A549 (cell line): ENCODE results near the gene ANKRD11. TPM values are rescaled to one million over a fixed set of nuclear protein-coding genes. Genes with fewer than 3 reads are reported as not detected.

ENCODE experiments used
- ATAC-seq, 2 experiments: fragments of 200-7000 bp in 1 of 2; fragments of >200 bp in 1 of 2; cut with Nextera tagmentation in 1 of 2; cut with Tn5 transposase in 1 of 2; 3 replicates each; pipeline versions ENCODE4 v1.8.0 to v1.9.1; 2018 to 2020; ENCODE audit warnings: mild to moderate bottlenecking in 1 of 2, moderate library complexity in 1 of 2
- CTCF ChIA-PET: fragments of 300-600 bp; sonication (Branson Sonifier 250); formaldehyde crosslinking; extraction: SDS; loops from one replicate; lab custom pipeline; 2021; ENCODE audit warnings: antibody characterized with exemption, inconsistent platforms; lab: Yijun Ruan, JAX
- POLR2A ChIA-PET: fragments of 350-600 bp; formaldehyde crosslinking; extraction: SDS; loops from one replicate; lab custom pipeline; 2021; ENCODE audit warnings: antibody characterized with exemption, inconsistent platforms; lab: Yijun Ruan, JAX
- DNase-seq, 2 experiments: peaks; one replicate each; pipeline versions ENCODE4 v3.0.0 to v3.0.0-alpha.2; 2011 to 2016; ENCODE audit warnings: low read depth in 1 of 2, low spot score in 1 of 2
- FAIRE-seq: peaks from 2 replicates; lab custom pipeline; 2011; peaks lifted over from hg19 to GRCh38; lab: Jason Lieb, UNC
- H3K27ac ChIP-seq, 2 experiments: fragments of >200 bp; sonication (Bioruptor Twin); formaldehyde crosslinking; 3 replicates each; pipeline ENCODE4 v1.5.1; 2016 to 2017
- H3K4me1 ChIP-seq: fragments of >200 bp; sonication (Bioruptor Twin); formaldehyde crosslinking; 3 replicates; pipeline ENCODE4 v1.6.1; 2016
- H3K4me2 ChIP-seq: fragments of >200 bp; sonication (Bioruptor Twin); formaldehyde crosslinking; 3 replicates; pipeline ENCODE4 v1.6.1; 2016
- H3K4me3 ChIP-seq: fragments of >200 bp; sonication (Bioruptor Twin); formaldehyde crosslinking; 3 replicates; pipeline ENCODE4 v1.5.1; 2016
- H3K9me3 ChIP-seq: fragments of >200 bp; sonication (Bioruptor Twin); formaldehyde crosslinking; 3 replicates; pipeline ENCODE4 v1.6.1; 2016
- BCL3 ChIP-seq: fragments of >200 bp; sonication (Bioruptor Twin); formaldehyde crosslinking; IDR thresholded peaks from 3 replicates; pipeline ENCODE4 v1.6.1; 2016
- BHLHE40 ChIP-seq: IDR thresholded peaks from 2 replicates; pipeline ENCODE4 v1.6.1; 2012; ENCODE audit warnings: low read depth, low read length, inconsistent platforms
- CEBPB ChIP-seq, 2 experiments: fragments of >200 bp in 1 of 2; sonication (Bioruptor Twin) in 1 of 2; formaldehyde crosslinking in 1 of 2; IDR thresholded peaks; 2 replicates each; pipeline ENCODE4 v1.6.1; 2012 to 2016
- CHD2 ChIP-seq: fragments of 150-350 bp; IDR thresholded peaks from 2 replicates; pipeline ENCODE4 v1.6.1; 2014; ENCODE audit warnings: low read length; ENCODE audit not compliant: partially characterized antibody
- CHD4 ChIP-seq: fragments of 200-600 bp; sonication (generic); IDR thresholded peaks from 2 replicates; pipeline ENCODE4 v1.6.1; 2016; ENCODE audit warnings: antibody characterized with exemption, mild to moderate bottlenecking, borderline replicate concordance
- E2F6 ChIP-seq: IDR thresholded peaks from 2 replicates; pipeline ENCODE4 v1.6.1; 2012; ENCODE audit warnings: low read depth, borderline replicate concordance
- EHMT2 ChIP-seq: fragments of 200-600 bp; sonication (generic); IDR thresholded peaks from 2 replicates; pipeline ENCODE4 v1.6.1; 2016; ENCODE audit warnings: antibody characterized with exemption, low read depth, mild to moderate bottlenecking, moderate library complexity
- FOSB ChIP-seq: fragments of 250-450 bp; sonication (Bioruptor Pico); IDR thresholded peaks from 2 replicates; pipeline ENCODE4 v1.5.0; 2020; ENCODE audit warnings: mild to moderate bottlenecking, moderate library complexity
- GATA3 ChIP-seq: IDR thresholded peaks from 2 replicates; pipeline ENCODE4 v1.6.1; 2012; ENCODE audit warnings: borderline replicate concordance
- HEYL ChIP-seq: fragments of 250-450 bp; sonication (Bioruptor Pico); IDR thresholded peaks from 2 replicates; pipeline ENCODE4 v1.8.0; 2021; ENCODE audit warnings: mild to moderate bottlenecking, moderate library complexity
- HOXA7 ChIP-seq: fragments of 250-450 bp; sonication (Bioruptor Pico); IDR thresholded peaks from 2 replicates; pipeline ENCODE4 v1.5.0; 2020; ENCODE audit warnings: mild to moderate bottlenecking, moderate library complexity
- HOXB13 ChIP-seq: fragments of 250-450 bp; sonication (Bioruptor Pico); IDR thresholded peaks from 2 replicates; pipeline ENCODE4 v1.5.0; 2020; ENCODE audit warnings: low read depth, mild to moderate bottlenecking, moderate library complexity
- JUN ChIP-seq, 2 experiments: fragments of >200 bp; sonication (Bioruptor Twin); formaldehyde crosslinking; IDR thresholded peaks; 2 replicates in 1 of 2; 3 replicates in 1 of 2; pipeline ENCODE4 v1.6.1; 2016 to 2017
- KDM1A ChIP-seq: fragments of 200-600 bp; sonication (generic); IDR thresholded peaks from 2 replicates; pipeline ENCODE4 v1.6.1; 2016; ENCODE audit warnings: low read depth, mild to moderate bottlenecking
- KDM5A ChIP-seq: fragments of 200-600 bp; sonication (generic); IDR thresholded peaks from 2 replicates; pipeline ENCODE4 v1.6.1; 2016; ENCODE audit warnings: antibody characterized with exemption, mild to moderate bottlenecking
- MAZ ChIP-seq: fragments of 150-350 bp; IDR thresholded peaks from 2 replicates; pipeline ENCODE4 v1.6.1; 2014; ENCODE audit warnings: antibody characterized with exemption, low read depth, low read length, borderline replicate concordance
- NFE2L2 ChIP-seq: fragments of 150-350 bp; conservative IDR thresholded peaks from 2 replicates; pipeline ENCODE4 v1.6.1; 2014; ENCODE audit warnings: low read length
- NPAS2 ChIP-seq: fragments of 250-450 bp; sonication (Bioruptor Pico); IDR thresholded peaks from 2 replicates; pipeline ENCODE4 v1.8.0; 2022; ENCODE audit warnings: mild to moderate bottlenecking, moderate library complexity, borderline replicate concordance
- RAD21 ChIP-seq, 2 experiments: fragments of >200 bp in 1 of 2; sonication (Bioruptor Twin) in 1 of 2; formaldehyde crosslinking in 1 of 2; IDR thresholded peaks in 1 of 2; conservative IDR thresholded peaks in 1 of 2; 2 replicates in 1 of 2; 3 replicates in 1 of 2; pipeline ENCODE4 v1.6.1; 2012 to 2018; ENCODE audit warnings: inconsistent platforms in 1 of 2
- RCOR1 ChIP-seq: fragments of 150-350 bp; IDR thresholded peaks from 2 replicates; pipeline ENCODE4 v1.6.1; 2014; ENCODE audit warnings: antibody characterized with exemption, low read length, low read depth
- REST ChIP-seq: fragments of 200-600 bp; sonication (generic); IDR thresholded peaks from 2 replicates; pipeline ENCODE4 v1.6.1; 2016; ENCODE audit warnings: antibody characterized with exemption, mild to moderate bottlenecking, moderate library complexity
- SREBF2 ChIP-seq: fragments of 450-650 bp; IDR thresholded peaks from 2 replicates; pipeline ENCODE4 v1.6.1; 2014; ENCODE audit warnings: mild to moderate bottlenecking, moderate library complexity
- TFCP2L1 ChIP-seq: fragments of 250-450 bp; sonication (Bioruptor Pico); IDR thresholded peaks from 2 replicates; pipeline ENCODE4 v1.5.0; 2021; ENCODE audit warnings: mild to moderate bottlenecking
- ZSCAN20 ChIP-seq: fragments of 250-450 bp; sonication (Bioruptor Pico); IDR thresholded peaks from 2 replicates; pipeline ENCODE4 v1.8.0; 2022; ENCODE audit warnings: mild to moderate bottlenecking, moderate library complexity
- WGBS: methylation state at CpG from one replicate; pipeline ENCODE4 v1.1.6; 2017; ENCODE audit errors: missing lambda C conversion rate; 5-methylcytosine and 5-hydroxymethylcytosine counted together
- polyA plus RNA-seq, 4 experiments: library from polyadenylated mRNA; depleted of rRNA in 3 of 4; stranded (reverse); fragments of >200 nt; fragmentation: RNase III in 1 of 4; extraction: RNeasy Plus Mini Kit Qiagen cat#74134 plus additional on column Dnase treatment in 1 of 4; gene quantifications; 2 replicates in 3 of 4; 3 replicates in 1 of 4; pipeline ENCODE4 v1.2.3, GENCODE V29; 2011 to 2017
- TF ChIP-seq, protein P1 (sequence below): fragments of 250-450 bp; sonication (Bioruptor Pico); IDR thresholded peaks from 2 replicates; pipeline ENCODE4 v1.5.0; 2020; ENCODE audit warnings: low read depth, mild to moderate bottlenecking, moderate library complexity
- TF ChIP-seq, protein P2 (sequence below): fragments of >200 bp; sonication (Bioruptor Twin); formaldehyde crosslinking; IDR thresholded peaks from 2 replicates; pipeline ENCODE4 v1.6.1; 2016
- TF ChIP-seq, protein P3 (sequence below): fragments of 250-450 bp; sonication (Bioruptor Pico); IDR thresholded peaks from 2 replicates; pipeline ENCODE4 v1.5.0; 2021; ENCODE audit warnings: mild to moderate bottlenecking, moderate library complexity, borderline replicate concordance

Gene ANKRD11
- polyA plus RNA-seq, 2 of the 4 experiments (the other 2 are of a cell fraction), result 53.6 to 54.9 TPM

DNA sequence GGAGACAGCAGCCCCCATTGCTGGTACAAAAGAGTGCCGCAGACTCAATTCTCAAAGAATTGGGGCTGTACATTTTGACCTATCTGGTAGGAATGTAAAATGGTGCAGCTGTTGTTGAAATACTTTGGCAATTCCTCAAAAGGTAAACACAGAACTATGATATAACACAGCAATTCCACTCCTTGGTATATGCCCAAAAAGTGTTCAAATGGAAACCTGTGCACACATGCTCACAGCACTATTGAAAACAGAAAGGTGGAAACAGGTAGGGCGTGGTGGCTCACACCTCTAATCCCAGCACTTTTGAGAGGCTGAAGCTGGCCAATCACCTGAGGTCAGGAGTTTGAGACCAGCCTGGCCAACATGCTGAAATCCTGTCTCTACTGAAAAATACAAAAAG is 34.7 kb downstream of the ANKRD11 start:
- Histone ChIP-seq H3K27ac (no peak overlapping the region), H3K9me3 (peaks cover 4% of the 10 kb centered on the region; the same call in 1 of the 3 replicates), H3K4me3 (no peak overlapping the region), H3K4me2 (no peak overlapping the region), H3K4me1 (peaks cover 60% of the 10 kb centered on the region)
- no peak for DNase-seq
- WGBS, result 94% methylated on average over 2 of the region's 2 CpGs
- ChIA-PET CTCF (interaction anchor here (0.5 to 0.7 kb wide), 3 partner anchors 9 to 121 kb away, joined by 3 read pairs; no protein-coding TSS in a partner anchor), POLR2A (no interaction called here)
- no peak for FAIRE-seq
- no peak for TF ChIP-seq REST
- TF ChIP-seq HOXB13, result no peak
- TF ChIP-seq, protein P1, sequence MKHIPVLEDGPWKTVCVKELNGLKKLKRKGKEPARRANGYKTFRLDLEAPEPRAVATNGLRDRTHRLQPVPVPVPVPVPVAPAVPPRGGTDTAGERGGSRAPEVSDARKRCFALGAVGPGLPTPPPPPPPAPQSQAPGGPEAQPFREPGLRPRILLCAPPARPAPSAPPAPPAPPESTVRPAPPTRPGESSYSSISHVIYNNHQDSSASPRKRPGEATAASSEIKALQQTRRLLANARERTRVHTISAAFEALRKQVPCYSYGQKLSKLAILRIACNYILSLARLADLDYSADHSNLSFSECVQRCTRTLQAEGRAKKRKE (CRISPR knock-in tag), result no peak
- TF ChIP-seq, protein P2, sequence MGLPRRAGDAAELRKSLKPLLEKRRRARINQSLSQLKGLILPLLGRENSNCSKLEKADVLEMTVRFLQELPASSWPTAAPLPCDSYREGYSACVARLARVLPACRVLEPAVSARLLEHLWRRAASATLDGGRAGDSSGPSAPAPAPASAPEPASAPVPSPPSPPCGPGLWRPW, result no peak
- no peak for TF ChIP-seq CHD4
- TF ChIP-seq SREBF2, result no peak
- TF ChIP-seq HOXA7 (CRISPR knock-in tag), result no peak
- TF ChIP-seq EHMT2, result no peak
- no peak for TF ChIP-seq TFCP2L1 (CRISPR knock-in tag)
- TF ChIP-seq ZSCAN20, result no peak
- no peak for TF ChIP-seq FOSB (CRISPR knock-in tag)
- no peak for TF ChIP-seq JUN (IDR thresholded peaks at IDR 0.05)
- TF ChIP-seq, protein P3, sequence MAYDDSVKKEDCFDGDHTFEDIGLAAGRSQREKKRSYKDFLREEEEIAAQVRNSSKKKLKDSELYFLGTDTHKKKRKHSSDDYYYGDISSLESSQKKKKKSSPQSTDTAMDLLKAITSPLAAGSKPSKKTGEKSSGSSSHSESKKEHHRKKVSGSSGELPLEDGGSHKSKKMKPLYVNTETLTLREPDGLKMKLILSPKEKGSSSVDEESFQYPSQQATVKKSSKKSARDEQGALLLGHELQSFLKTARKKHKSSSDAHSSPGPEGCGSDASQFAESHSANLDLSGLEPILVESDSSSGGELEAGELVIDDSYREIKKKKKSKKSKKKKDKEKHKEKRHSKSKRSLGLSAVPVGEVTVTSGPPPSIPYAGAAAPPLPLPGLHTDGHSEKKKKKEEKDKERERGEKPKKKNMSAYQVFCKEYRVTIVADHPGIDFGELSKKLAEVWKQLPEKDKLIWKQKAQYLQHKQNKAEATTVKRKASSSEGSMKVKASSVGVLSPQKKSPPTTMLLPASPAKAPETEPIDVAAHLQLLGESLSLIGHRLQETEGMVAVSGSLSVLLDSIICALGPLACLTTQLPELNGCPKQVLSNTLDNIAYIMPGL (CRISPR knock-in tag), result no peak
- TF ChIP-seq MAZ, result no peak
- TF ChIP-seq KDM1A, result no peak
- no peak for TF ChIP-seq KDM5A
- no peak for TF ChIP-seq RAD21 (conservative IDR thresholded peaks at IDR 0.05 in 1 of 2, IDR thresholded peaks at IDR 0.05 in 1 of 2)
- TF ChIP-seq BCL3, result no peak
- ATAC-seq, result no peak

GRCh38 chr16:89455178-89455577 is 35.2 kb downstream of the ANKRD11 start:
- H3K4me2 ChIP-seq, result no peak overlapping the region
- TF ChIP-seq NFE2L2 (no peak), TFCP2L1 (CRISPR knock-in tag) (no peak), CEBPB (IDR thresholded peaks at IDR 0.05) (no peak), GATA3 (no peak), CHD2 (no peak), ZSCAN20 (no peak), BHLHE40 (no peak), E2F6 (no peak), NPAS2 (CRISPR knock-in tag) (no peak), HEYL (no peak), RCOR1 (no peak)
- ChIA-PET CTCF (interaction anchor here (0.6 to 0.9 kb wide), 2 partner anchors 27 to 48 kb away, joined by 3 read pairs; no protein-coding TSS in a partner anchor), POLR2A (no interaction called here)
- no peak overlapping the region for H3K4me3 ChIP-seq
- no peak overlapping the region for H3K27ac ChIP-seq
- FAIRE-seq, result no peak
- peaks cover 60% of the 10 kb centered on the region for H3K4me1 ChIP-seq
- DNase-seq, result no peak
- 89% methylated on average over 2 of the region's 2 CpGs for WGBS
- no peak for ATAC-seq
- H3K9me3 ChIP-seq, result peaks cover 4% of the 10 kb centered on the region; the same call in 1 of the 3 replicates
